ENCODE measurements around the gene AKAP6.
A peak's percentile ranks its signal among the peaks of the same experiment; 100 is the strongest.

The AKAP6 gene

GRCh38 chr14:32477396-32477795, 148.3 kb downstream of the AKAP6 start:
- FAIRE-seq: no peak

GRCh38 chr14:32478050-32478449, 149.0 kb downstream of the AKAP6 start:
- DNase-seq (ENCODE audit: low spot score) (no peak), FAIRE-seq (no peak)

More at GRCh38 chr14:32477396-32477795, 148.3 kb downstream of the AKAP6 start:
- no peak for DNase-seq (ENCODE audit: low spot score)

GRCh38 chr14:32480337-32480736, 151.2 kb downstream of the AKAP6 start:
- DNase-seq (ENCODE audit: low spot score) (no peak), FAIRE-seq (no peak)

GRCh38 chr14:32481707-32482106, 152.6 kb downstream of the AKAP6 start:
- FAIRE-seq (no peak), DNase-seq (ENCODE audit: low spot score) (no peak)

- FAIRE-seq (no peak), DNase-seq (ENCODE audit: low spot score) (no peak)
These were observed 162.4 kb downstream of the AKAP6 start for GRCh38 chr14:32491416-32492016.

DNA sequence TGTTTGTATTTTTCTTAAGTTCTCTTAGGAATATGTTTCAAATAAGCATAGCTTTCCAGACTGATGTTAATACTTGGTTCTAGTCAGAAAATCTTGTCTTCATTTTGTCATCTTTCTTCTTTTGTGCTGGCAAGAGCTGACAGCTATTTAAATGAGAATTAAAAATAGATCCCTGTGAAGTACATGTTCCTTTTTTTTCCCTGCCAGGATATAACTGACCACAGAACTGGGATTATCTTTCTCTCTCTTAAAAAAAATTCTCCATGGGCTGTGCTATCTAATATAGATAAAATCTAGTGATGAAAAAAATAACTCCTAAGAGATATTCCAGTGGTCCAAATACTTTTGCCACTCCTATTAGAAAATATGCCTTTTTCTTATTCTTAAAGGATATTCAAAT, 163.4 kb downstream of the AKAP6 start:
- FAIRE-seq (no peak), DNase-seq (ENCODE audit: low spot score) (no peak)

DNA sequence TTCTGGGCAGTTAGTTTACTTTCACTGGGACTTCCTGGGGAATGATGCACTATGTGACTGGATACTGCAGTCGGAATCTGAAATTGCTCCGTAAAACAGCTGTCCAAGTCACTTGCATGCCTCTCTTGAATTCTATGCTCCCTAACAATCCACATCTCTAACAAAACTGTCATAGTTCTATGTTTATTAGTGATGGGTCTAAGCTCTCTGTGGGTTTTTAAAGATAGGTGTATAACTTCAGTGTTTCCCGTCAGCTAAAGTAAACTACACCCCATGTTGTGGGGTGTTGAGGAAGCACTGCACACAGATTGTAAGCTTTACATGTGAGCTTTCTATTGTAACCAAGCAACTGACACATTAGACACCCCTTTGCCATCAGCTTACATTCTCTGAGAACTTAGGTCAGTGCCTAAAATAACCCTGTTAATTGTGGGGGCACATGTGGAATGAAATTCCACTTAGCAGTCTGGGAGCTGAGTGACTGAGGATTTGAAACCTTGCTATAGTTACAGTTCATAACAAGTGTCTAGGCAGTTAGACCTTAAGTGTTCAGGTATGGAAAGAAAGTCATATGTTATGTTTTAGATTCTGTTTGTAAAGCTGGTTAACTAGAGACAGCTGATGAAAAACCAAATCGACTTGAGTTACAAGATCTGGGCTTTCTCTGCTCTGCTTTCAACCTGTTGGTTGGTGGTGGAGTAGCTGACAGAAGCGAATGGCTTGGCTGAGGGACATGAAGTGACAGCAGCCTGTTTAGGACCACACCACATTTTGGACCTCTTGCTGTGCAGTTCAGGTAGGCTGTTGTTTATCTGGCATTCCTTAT, 165.7 kb downstream of the AKAP6 start:
- FAIRE-seq: no peak

DNA sequence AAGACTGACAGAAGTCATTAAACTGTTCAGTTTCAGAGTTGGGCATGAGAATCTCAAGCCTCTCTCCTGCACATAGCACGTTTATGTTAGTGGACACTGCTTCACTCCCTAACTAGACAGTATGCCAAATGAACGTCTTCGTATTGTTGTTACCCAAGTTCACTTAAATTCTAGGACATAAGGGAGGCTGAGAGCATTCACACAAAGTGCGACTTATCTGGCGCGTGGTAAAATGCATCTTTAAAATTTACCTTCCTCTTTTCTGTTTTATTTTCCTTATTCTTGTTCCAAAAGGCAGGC, 166.3 kb downstream of the AKAP6 start:
- no peak for FAIRE-seq
- no peak for DNase-seq (ENCODE audit: low spot score)

More for the DNA sequence above, 165.7 kb downstream of the AKAP6 start:
- DNase-seq (ENCODE audit: low spot score): no peak

DNA sequence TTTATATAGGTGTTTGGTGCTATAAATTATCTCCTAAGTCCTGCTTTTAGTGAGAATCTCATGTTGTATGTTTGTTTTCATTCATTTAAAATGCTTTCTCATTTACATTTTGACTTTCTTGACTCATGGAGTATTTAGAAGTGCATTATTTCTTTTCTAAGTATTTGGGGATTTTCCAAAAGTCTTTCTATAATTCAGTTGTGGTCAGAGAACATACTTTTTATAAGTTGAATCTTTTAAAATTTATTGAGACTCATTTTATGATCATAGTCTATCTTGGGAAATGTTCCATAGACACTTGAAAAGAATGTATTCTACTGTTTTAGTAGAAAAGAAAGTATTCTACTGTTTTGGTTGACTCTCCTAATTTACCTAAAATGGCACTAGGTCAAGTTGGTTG, 168.2 kb downstream of the AKAP6 start:
- no peak for FAIRE-seq
- DNase-seq (ENCODE audit: low spot score): no peak

DNA sequence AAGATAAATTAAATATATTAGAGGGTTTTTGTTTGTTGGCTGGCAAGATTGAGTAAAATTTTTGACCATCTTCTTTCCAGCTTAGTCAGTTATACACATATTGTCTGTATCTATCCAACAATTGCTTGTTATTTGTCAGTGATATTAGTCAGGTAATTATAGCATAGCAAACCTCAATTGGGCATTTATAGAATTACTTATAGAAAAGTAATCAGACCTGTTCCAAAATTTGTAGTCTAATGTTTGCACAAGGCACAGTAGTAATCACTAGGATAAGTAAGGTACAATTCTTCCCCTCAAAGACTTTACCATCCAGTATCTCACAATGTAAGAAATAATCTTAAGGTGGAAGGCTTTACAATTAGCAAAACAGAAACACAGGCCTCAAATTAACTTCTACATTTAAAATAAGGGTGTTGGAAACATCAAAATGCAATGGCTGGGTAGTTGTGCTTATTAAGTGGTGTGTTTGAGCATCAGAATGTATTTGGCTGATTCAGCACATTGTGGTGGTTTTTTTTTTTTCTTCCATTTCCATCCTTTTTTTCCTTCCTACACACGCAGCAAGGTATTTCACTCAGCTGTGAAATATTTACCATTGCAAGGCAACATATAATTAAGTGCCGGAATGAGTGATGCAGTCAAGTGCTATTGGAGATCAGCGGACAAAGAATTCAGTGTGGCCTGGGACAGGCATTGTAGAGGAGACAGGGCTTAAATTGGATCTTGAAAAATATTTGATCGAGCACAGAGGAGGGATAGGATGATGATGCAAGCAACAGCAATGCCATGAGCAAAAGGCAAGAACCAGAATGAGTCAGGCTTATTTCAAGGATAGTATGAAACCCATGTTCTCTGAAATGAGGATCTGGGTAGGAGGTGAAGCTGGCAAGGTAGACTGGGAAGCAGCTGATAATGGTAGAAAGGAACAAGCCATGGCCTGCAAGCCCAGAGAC, 178.2 kb downstream of the AKAP6 start:
- FAIRE-seq: no peak
- no peak for DNase-seq (ENCODE audit: low spot score)

- no peak for DNase-seq (ENCODE audit: low spot score)
These were observed 179.2 kb downstream of the AKAP6 start for GRCh38 chr14:32508281-32508680.

DNA sequence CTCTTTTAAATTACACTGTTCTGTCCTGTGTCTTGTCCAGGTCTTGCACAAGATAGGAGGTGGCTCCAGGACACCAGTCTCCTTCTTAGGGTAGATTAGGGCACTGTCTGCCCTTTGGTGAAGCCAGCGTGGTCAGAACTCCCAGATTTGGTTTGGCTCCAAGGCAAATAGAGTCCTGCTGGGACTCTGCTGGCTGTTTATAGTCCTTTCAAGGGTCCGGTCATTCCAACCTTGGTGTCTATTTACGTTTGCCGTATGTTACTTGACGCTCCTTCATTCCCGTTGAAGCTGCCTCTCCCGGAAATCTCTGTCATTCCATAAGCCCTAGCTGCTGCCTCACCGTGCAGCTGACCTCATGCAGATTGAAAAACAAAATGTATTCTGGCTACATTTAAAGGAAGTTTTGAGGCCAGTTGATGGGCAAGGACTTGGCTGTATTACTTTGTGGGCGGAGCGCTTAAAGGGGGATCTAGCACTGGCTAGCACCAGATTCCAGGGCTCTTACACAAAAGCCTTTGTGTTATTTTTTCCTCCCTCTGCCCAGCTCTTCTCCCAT, 180.6 kb downstream of the AKAP6 start:
- DNase-seq (ENCODE audit: low spot score) (no peak), FAIRE-seq (no peak)

More at GRCh38 chr14:32508281-32508680, 179.2 kb downstream of the AKAP6 start:
- no peak for FAIRE-seq

- DNase-seq (ENCODE audit: low spot score) (no peak), FAIRE-seq (no peak)
These were observed 181.7 kb downstream of the AKAP6 start for GRCh38 chr14:32510815-32511214.

- DNase-seq (ENCODE audit: low spot score) (no peak), FAIRE-seq (no peak)
These were observed 183.2 kb downstream of the AKAP6 start for GRCh38 chr14:32512348-32512747.

GRCh38 chr14:32512813-32513212, 183.7 kb downstream of the AKAP6 start:
- FAIRE-seq (no peak), DNase-seq (ENCODE audit: low spot score) (no peak)

DNA sequence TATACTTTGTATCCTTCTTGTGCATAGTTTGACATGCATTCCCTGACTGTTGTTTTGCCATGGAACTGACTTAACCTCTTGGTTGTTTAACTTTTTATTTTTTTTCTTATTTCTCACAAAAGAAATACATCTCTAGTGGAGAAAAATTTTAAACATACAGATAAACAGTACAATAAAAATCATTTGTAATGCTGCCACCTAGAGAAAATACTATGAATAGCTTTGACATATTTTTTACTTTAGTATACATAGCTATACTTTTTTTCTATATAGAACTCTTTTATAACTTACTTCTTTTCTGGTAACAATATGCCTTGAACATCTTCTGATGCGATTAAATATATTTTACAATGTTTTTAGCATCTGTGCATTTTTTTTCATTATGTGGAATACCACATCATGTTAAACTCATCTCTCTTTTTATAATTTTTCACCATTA, 184.5 kb downstream of the AKAP6 start:
- peak; percentile 67 for FAIRE-seq
- DNase-seq (ENCODE audit: low spot score): no peak

DNA sequence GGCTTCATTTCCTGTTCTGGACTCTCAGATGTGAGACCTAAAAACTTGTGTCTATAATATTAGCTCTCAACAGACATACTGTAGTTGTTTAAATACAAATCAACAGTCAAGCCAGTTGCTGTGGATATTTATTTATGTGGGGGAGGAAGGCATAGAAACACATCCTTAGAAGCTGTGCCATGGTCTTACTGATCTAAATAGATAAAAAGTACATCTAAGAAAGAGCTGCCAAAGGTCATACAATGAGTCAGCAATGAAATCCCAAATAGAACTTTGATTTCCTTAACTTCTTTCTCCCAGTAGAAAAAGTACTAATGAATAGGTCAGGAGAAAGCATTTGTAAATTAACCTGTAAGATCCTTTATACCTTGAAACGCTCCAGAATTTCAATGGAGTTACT, 185.1 kb downstream of the AKAP6 start:
- no peak for DNase-seq (ENCODE audit: low spot score)
- FAIRE-seq: no peak

GRCh38 chr14:32514681-32515080, 185.6 kb downstream of the AKAP6 start:
- DNase-seq (ENCODE audit: low spot score) (no peak), FAIRE-seq (no peak)

- no peak for FAIRE-seq
These were observed 195.7 kb downstream of the AKAP6 start for GRCh38 chr14:32524609-32525375.

GRCh38 chr14:32525591-32525990, 196.5 kb downstream of the AKAP6 start:
- no peak for FAIRE-seq
- DNase-seq (ENCODE audit: low spot score): no peak

More at GRCh38 chr14:32524609-32525375, 195.7 kb downstream of the AKAP6 start:
- no peak for DNase-seq (ENCODE audit: low spot score)

DNA sequence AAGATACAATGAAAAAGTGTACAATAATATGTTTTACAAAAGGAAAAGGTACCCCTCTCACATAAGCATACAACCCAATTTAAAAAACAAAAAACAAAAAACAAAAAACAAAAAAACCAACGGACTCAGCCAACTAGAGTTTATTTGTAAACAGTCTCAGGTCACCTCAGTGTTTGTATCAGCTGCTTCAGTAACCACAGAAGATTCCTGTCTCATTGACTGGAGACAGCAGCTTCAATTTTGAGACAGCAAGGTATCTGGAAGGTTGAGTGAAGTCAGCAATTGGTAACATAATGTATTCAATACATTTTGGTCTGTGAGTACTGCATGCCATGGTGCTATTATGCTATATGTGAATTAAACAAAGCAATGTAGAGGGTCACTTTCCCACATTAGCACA, 201.7 kb downstream of the AKAP6 start:
- DNase-seq (ENCODE audit: low spot score) (no peak), FAIRE-seq (no peak)

Measured in RCC 7860 (cell line).